Sigmoid colon (tissue), 7 donors: ENCODE results near the gene NUP62. TPM values are rescaled to one million over a fixed set of nuclear protein-coding genes. Genes with fewer than 3 reads are reported as not detected.
A peak's percentile ranks its signal among the peaks of the same experiment; 100 is the strongest.

Source experiments
- DNase-seq: peaks from one replicate; pipeline ENCODE4 v3.0.0-alpha.2; 2019
- H3K27ac ChIP-seq, 4 donors: fragments of 200-600 bp; sonication (generic); one replicate each; pipeline ENCODE4 v1.5.1; 2016 to 2019; ENCODE audit warnings: mild to moderate bottlenecking in 1 of 4
- H3K27me3 ChIP-seq, 3 donors: fragments of 200-600 bp; sonication (generic); one replicate each; pipeline ENCODE4 v1.5.1; 2019; ENCODE audit warnings: mild to moderate bottlenecking in 1 of 3
- H3K36me3 ChIP-seq, 4 donors: fragments of 200-600 bp; sonication (generic); one replicate each; pipeline ENCODE4 v1.5.1; 2016 to 2019
- H3K4me1 ChIP-seq, 4 donors: fragments of 200-600 bp; sonication (generic); one replicate each; pipeline ENCODE4 v1.5.1; 2017 to 2019
- H3K4me3 ChIP-seq, 4 donors: fragments of 200-600 bp; sonication (generic); one replicate each; pipeline ENCODE4 v1.5.1; 2017 to 2019; ENCODE audit warnings: mild to moderate bottlenecking in 2 of 4, moderate library complexity in 1 of 4
- H3K9me3 ChIP-seq, 4 donors: fragments of 200-600 bp in 3 of 4; sonication (generic) in 3 of 4; one replicate each; pipeline versions ENCODE4 v1.5.1 to v1.6.1; 2013 to 2019
- EP300 ChIP-seq, 4 donors: sonication (generic); formaldehyde crosslinking; IDR thresholded peaks; one replicate each; pipeline ENCODE4 v1.6.1; 2017; ENCODE audit warnings: antibody characterized with exemption in 4 of 4
- POLR2A ChIP-seq, 2 donors: fragments of 450-650 bp; IDR thresholded peaks; one replicate each; pipeline ENCODE4 v1.6.1; 2016; ENCODE audit warnings: antibody characterized with exemption in 2 of 2, mild to moderate bottlenecking in 2 of 2, moderate library complexity in 2 of 2
- POLR2AphosphoS5 ChIP-seq, 4 donors: sonication (generic); formaldehyde crosslinking; IDR thresholded peaks; one replicate each; pipeline ENCODE4 v1.6.1; 2017; ENCODE audit warnings: antibody characterized with exemption in 4 of 4
- WGBS, 2 donors: extraction: QIAGEN DNeasy Blood & Tissue Kit; methylation state at CpG; one replicate each; pipeline ENCODE4 v1.1.7; 2013; 5-methylcytosine and 5-hydroxymethylcytosine counted together
- intact Hi-C: fragments of 100-400 bp; cut with DNase I; formaldehyde crosslinking; loops from one replicate; pipeline ENCODE4 v1.15.1; 2023
- polyA plus RNA-seq, 3 donors: library from polyadenylated mRNA; stranded (reverse); fragments of 200-250 nt; gene quantifications; one replicate each; pipeline ENCODE4 v1.2.3, GENCODE V29; 2013
- total RNA-seq, 4 donors: library from RNA; depleted of rRNA; stranded (reverse); fragments of >200 nt; gene quantifications; one replicate each; pipeline ENCODE4 v1.1.0, GENCODE V29; 2016
- TF ChIP-seq, protein P1 (sequence below), 4 experiments: fragments of 450-650 bp in 3 of 4; fragments of 200-600 bp in 1 of 4; IDR thresholded peaks; one replicate each; pipeline ENCODE4 v1.5.1; 2016 to 2019; ENCODE audit warnings: antibody characterized with exemption in 4 of 4, mild to moderate bottlenecking in 3 of 4, moderate library complexity in 2 of 4
- donor health status: healthy with polysubstance abuse.
- donor health status: Bipolar disorder and iron deficiency.
- donor health status: healthy.

Gene NUP62
- total and polyA plus RNA-seq, 7 donors: 10.2 to 42.6 (median 25.7) TPM

DNA sequence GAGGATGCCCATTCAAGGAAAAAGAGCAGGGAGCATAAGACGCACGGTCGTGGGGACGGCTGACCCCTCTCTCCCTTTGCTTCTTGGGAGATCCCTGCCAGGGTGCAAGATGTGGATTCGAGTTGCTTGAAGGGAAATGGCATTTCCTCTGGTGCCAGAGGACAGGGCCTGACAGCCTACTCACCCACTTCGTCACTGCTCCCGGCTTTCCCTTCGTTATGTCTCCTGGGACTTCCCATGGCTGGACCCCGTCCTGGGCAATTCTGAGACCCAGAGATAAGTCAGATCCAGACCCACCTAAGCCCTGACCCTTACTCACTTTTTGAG is 50.6 kb downstream of the NUP62 start:
- Histone ChIP-seq H3K27me3 (no peaks in the 10 kb centered on the region), H3K36me3 (peaks cover 41 to 52% (median 44%) of the 10 kb centered on the region in 4 donors), H3K4me1 (peaks cover 0 to 33% (median 25%) of the 10 kb centered on the region in 4 donors), H3K4me3 (peak overlapping the region in 1 of 4 donors; percentile 85), H3K27ac (peak overlapping the region; percentile 92 to 100 (median 96)), H3K9me3 (no peaks in the 10 kb centered on the region)
- no peak for DNase-seq
- intact Hi-C loops: loop anchor here (5.0 kb wide), 2 partner anchors 381 to 426 kb away; partner anchors contain the start of genes ALDH16A1, PIH1D1 and RPS11
- TF ChIP-seq, protein P1, sequence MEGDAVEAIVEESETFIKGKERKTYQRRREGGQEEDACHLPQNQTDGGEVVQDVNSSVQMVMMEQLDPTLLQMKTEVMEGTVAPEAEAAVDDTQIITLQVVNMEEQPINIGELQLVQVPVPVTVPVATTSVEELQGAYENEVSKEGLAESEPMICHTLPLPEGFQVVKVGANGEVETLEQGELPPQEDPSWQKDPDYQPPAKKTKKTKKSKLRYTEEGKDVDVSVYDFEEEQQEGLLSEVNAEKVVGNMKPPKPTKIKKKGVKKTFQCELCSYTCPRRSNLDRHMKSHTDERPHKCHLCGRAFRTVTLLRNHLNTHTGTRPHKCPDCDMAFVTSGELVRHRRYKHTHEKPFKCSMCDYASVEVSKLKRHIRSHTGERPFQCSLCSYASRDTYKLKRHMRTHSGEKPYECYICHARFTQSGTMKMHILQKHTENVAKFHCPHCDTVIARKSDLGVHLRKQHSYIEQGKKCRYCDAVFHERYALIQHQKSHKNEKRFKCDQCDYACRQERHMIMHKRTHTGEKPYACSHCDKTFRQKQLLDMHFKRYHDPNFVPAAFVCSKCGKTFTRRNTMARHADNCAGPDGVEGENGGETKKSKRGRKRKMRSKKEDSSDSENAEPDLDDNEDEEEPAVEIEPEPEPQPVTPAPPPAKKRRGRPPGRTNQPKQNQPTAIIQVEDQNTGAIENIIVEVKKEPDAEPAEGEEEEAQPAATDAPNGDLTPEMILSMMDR (IDR thresholded peaks at IDR 0.05): no peak
- no peak for TF ChIP-seq EP300 (IDR thresholded peaks at IDR 0.05)
- TF ChIP-seq POLR2A (IDR thresholded peaks at IDR 0.05): no peak
- TF ChIP-seq POLR2AphosphoS5 (IDR thresholded peaks at IDR 0.05): no peak
- WGBS, 2 donors: 91 to 93% methylated on average over 9 of the region's 9 CpGs

DNA sequence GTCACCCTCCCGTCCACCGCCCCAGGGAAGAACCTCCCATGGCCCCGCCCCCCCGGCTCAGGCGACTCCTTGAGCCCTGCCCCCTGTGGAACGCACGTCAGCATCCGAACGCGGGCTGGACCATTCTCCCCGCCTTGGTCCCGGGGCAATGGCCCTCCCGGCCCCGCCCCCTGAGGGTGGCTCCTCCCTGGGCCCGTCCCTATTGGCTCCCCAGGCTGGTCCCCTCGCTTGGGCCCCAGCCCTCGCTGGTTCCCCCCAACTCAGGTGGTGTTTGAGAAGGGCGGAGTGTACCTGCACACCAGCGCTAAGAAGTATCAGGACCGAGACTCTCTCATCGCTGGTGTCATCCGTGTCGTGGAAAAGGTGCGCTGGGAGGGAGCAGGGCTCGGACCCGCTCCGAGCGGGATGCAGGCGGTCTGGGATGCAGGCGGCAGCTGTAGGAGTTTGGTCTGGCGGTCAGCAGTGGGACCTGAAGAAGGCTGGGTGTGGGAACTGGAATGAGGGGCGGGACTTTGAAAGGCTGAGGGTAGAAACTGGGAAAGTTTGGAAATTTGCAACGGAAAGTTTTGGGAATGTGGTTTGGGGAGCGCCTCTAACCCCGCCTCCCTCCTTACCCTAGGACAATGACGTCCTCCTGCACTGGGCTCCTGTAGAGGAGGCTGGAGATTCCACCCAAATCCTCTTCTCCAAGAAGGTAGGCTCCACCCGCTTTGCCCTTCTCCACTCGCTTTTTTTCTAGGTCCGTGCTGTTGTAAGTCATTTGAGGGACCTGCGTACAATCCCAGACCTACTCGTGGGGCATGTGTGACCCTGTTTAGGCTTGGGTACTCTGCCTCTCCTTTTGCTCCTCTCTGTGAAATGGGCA is 51.2 kb downstream of the NUP62 start:
- Histone ChIP-seq H3K4me1 (peaks cover 0 to 33% (median 25%) of the 10 kb centered on the region in 4 donors), H3K36me3 (peaks cover 35 to 47% (median 38%) of the 10 kb centered on the region in 4 donors)

DNA sequence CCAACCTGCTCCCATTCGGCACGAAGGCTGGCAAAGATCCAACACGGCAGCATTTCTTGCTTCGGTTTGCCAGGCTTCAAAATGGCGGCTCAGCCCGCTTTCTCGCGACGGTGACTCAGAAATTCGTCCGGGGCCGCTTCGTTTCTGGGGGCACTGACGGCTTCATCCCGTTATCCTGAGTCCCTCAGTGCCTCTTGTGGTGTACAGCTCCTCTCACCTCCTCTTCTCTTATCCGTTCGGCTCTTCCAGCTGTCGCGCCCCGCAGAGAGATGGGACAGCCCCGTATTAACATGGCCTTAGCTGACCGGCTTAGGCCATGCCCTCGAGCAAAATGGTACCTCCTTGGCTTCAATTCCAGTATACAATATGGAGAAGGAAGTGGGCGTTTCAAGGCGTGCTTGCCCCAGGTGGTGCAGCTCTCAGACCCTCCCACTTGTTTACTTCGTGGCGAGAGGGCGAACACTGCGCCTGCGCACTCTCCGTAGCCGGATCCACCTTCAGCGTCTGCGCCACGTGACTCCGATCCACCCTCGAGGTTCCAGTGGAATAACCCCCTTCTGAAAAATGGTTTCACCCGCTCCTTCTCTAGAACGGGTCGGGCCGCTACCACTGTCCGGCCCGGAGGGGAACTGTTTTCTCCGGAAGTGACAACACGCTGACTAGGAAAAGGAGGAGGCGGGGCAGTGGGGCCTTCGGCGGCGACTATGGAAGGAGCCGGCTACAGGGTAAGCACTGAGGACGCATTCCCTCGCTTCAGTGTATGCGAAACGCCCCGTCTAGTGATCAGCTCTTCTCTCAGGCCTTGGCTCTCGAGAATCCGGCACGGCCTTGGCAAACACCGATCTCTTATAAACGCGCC is 52.1 kb downstream of the NUP62 start, which contains the start of the genes AKT1S1 and TBC1D17:
AKT1S1 (minus strand) TSS at position 336 of the 859 bp plus-strand sequence. CDS start 4,060 bp downstream, outside the sequence.
TBC1D17 (plus strand) TSS at position 683 of the 859 bp plus-strand sequence; CDS start at position 705, 22 bp downstream.
- Histone ChIP-seq H3K9me3 (no peaks in the 10 kb centered on the region), H3K4me1 (peaks cover 0 to 33% (median 29%) of the 10 kb centered on the region in 4 donors), H3K36me3 (peaks cover 26 to 47% (median 30%) of the 10 kb centered on the region in 4 donors), H3K4me3 (peak within 1 kb of the TSS; percentile 61 to 100 (median 91)), H3K27ac (peak within 1 kb of the TSS; percentile 92 to 100 (median 96)), H3K27me3 (no peaks in the 10 kb centered on the region)
- peak in 2 of 4 donors; percentile 27 to 61 for TF ChIP-seq EP300 (IDR thresholded peaks at IDR 0.05)
- TF ChIP-seq, protein P1 (IDR thresholded peaks at IDR 0.05): no peak
- peak; percentile 78 to 96 (median 89) for TF ChIP-seq POLR2AphosphoS5 (IDR thresholded peaks at IDR 0.05)
- peak; percentile 76 to 92 for TF ChIP-seq POLR2A (IDR thresholded peaks at IDR 0.05)
- intact Hi-C loops: loop anchor here (2.0 to 5.0 kb wide), 5 partner anchors 64 to 425 kb away; partner anchors contain the start of genes ALDH16A1, AP2A1, FUZ and PIH1D1
- DNase-seq: peak; percentile 100
- 0% methylated on average over 61 of the region's 61 CpGs for WGBS, 2 donors

More for the DNA sequence above, 51.2 kb downstream of the NUP62 start:
- H3K4me3 ChIP-seq: peak overlapping the region; percentile 61 to 100 (median 78)
- 10% methylated on average over 41 of the region's 41 CpGs for WGBS, 2 donors
- intact Hi-C loops: loop anchor here (2.0 to 5.0 kb wide), 5 partner anchors 65 to 426 kb away; partner anchors contain the start of genes ALDH16A1, AP2A1, FUZ and PIH1D1
- no peaks in the 10 kb centered on the region for H3K9me3 ChIP-seq
- TF ChIP-seq, protein P1 (IDR thresholded peaks at IDR 0.05): no peak
- TF ChIP-seq POLR2A (IDR thresholded peaks at IDR 0.05): no peak
- no peak for TF ChIP-seq EP300 (IDR thresholded peaks at IDR 0.05)
- no peak for TF ChIP-seq POLR2AphosphoS5 (IDR thresholded peaks at IDR 0.05)
- peak; percentile 99 for DNase-seq
- H3K27ac ChIP-seq: peak overlapping the region; percentile 92 to 100 (median 96)
- H3K27me3 ChIP-seq: no peaks in the 10 kb centered on the region

DNA sequence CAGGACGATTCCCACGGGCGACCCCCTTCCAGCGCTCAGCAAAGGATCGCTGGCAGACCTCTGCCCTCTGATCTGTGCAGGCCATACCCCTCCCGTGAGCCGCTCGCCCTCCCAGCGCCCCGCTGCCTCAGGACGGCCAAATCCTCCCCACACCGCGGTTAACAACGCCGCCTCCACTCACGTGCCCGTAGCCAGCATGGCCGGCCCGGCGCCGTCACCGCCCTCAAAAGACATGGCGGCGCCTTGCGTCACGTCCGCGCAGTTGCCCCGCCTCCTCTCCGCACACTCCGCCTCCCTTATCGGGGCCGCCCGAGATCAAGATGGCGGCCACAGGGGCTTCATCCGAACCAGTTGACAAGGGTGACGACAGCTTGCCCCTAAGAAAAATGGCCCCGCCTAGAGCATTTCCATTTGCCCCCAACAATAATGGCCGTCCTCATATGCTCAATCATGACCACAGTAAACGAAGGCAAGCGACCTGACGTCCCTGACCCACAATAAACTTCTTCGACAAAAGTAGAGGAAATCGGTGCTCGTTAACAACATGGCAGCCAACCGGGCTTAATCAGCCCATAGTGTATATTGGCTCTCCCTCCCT is 52.8 kb downstream of the NUP62 start:
- Histone ChIP-seq H3K36me3 (peaks cover 20 to 43% (median 22%) of the 10 kb centered on the region in 4 donors), H3K4me1 (peaks cover 0 to 33% (median 29%) of the 10 kb centered on the region in 4 donors), H3K27ac (peak overlapping the region; percentile 92 to 100 (median 96)), H3K9me3 (no peaks in the 10 kb centered on the region), H3K4me3 (peak overlapping the region; percentile 61 to 100 (median 91)), H3K27me3 (no peaks in the 10 kb centered on the region)
- intact Hi-C loops: loop anchor here (1.0 to 5.0 kb wide), 6 partner anchors 59 to 424 kb away; partner anchors contain the start of genes ALDH16A1, AP2A1, FUZ and PIH1D1
- peak in 1 of 2 donors; percentile 7 for TF ChIP-seq POLR2A (IDR thresholded peaks at IDR 0.05)
- TF ChIP-seq, protein P1 (IDR thresholded peaks at IDR 0.05): no peak
- TF ChIP-seq EP300 (IDR thresholded peaks at IDR 0.05): no peak
- TF ChIP-seq POLR2AphosphoS5 (IDR thresholded peaks at IDR 0.05): peak; percentile 50 to 80 (median 54)
- WGBS, 2 donors: 0% methylated on average over 46 of the region's 46 CpGs
- DNase-seq: peak; percentile 99
